Measurements from ENCODE around the gene RAB3C.

- TF ChIP-seq CTCF (conservative IDR thresholded peaks at IDR 0.05) (no peak), ZFX (IDR thresholded peaks at IDR 0.05) (no peak)
These were observed 87.7 kb downstream of the RAB3C start for GRCh38 chr5:58670582-58670981.
